Loucy (cell line): Measurements from ENCODE around the gene ANKRD55.
"Not testable (repeated sequence)": the region's sequence is repeated elsewhere in the genome, so short reads cannot be mapped to it uniquely, and the experiment has no call there.

Experiments used
- H2AFZ ChIP-seq: fragments of 200-600 bp; sonication (generic); 2 replicates; pipeline ENCODE4 v1.6.0; 2016; ENCODE audit warnings: antibody characterized with exemption, mild to moderate bottlenecking, low read length, moderate library complexity
- H3F3A ChIP-seq: fragments of 200-600 bp; 2 replicates; pipeline ENCODE4 v1.6.0; 2016; ENCODE audit warnings: antibody characterized with exemption, low read depth, mild to moderate bottlenecking
- H3K27me3 ChIP-seq: fragments of 200-600 bp; sonication (generic); 2 replicates; pipeline ENCODE4 v1.6.1; 2014; ENCODE audit warnings: low read length, mild to moderate bottlenecking; ENCODE audit not compliant: insufficient read depth, poor library complexity, severe bottlenecking
- H3K36me3 ChIP-seq: fragments of 200-600 bp; sonication (generic); 2 replicates; pipeline ENCODE4 v1.6.1; 2016; ENCODE audit warnings: low read length; ENCODE audit not compliant: insufficient read depth
- H3K4me1 ChIP-seq: fragments of 200-600 bp; sonication (generic); 2 replicates; pipeline ENCODE4 v1.5.1; 2014; ENCODE audit warnings: low read length, mild to moderate bottlenecking; ENCODE audit not compliant: insufficient read depth, poor library complexity, severe bottlenecking
- H3K4me2 ChIP-seq: fragments of 200-600 bp; sonication (generic); 2 replicates; pipeline ENCODE4 v1.6.0; 2014; ENCODE audit warnings: antibody characterized with exemption, low read length, low read depth, mild to moderate bottlenecking; ENCODE audit not compliant: poor library complexity, severe bottlenecking
- H3K4me3 ChIP-seq: fragments of 200-600 bp; sonication (generic); 2 replicates; pipeline ENCODE4 v1.5.1; 2014; ENCODE audit warnings: low read length, mild to moderate bottlenecking, mixed read lengths; ENCODE audit not compliant: poor library complexity, severe bottlenecking
- H3K79me2 ChIP-seq: fragments of 200-600 bp; sonication (generic); 2 replicates; pipeline ENCODE4 v1.6.1; 2014; ENCODE audit warnings: low read length; ENCODE audit not compliant: insufficient read depth
- H3K9ac ChIP-seq: fragments of 200-600 bp; sonication (generic); 2 replicates; pipeline ENCODE4 v1.6.0; 2014; ENCODE audit warnings: mild to moderate bottlenecking, low read depth, low read length, moderate library complexity; ENCODE audit not compliant: poor library complexity, severe bottlenecking
- H3K9me2 ChIP-seq: fragments of 200-600 bp; sonication (generic); replicated peaks from 2 replicates; pipeline ENCODE4 v1.6.1; 2016; ENCODE audit warnings: low read depth, low read length, mixed read lengths
- H3K9me3 ChIP-seq: fragments of 200-600 bp; sonication (generic); 2 replicates; pipeline ENCODE4 v1.6.1; 2014; ENCODE audit warnings: mild to moderate bottlenecking, antibody characterized with exemption, low read length, low read depth; ENCODE audit not compliant: insufficient read depth
- H4K20me1 ChIP-seq: fragments of 200-600 bp; sonication (generic); 2 replicates; pipeline ENCODE4 v1.6.0; 2014; ENCODE audit warnings: antibody characterized with exemption, low read length, mild to moderate bottlenecking; ENCODE audit not compliant: insufficient read depth, poor library complexity, severe bottlenecking
- CTCF ChIP-seq: fragments of 200-600 bp; sonication (generic); conservative IDR thresholded peaks from 2 replicates; pipeline ENCODE4 v1.5.1; 2014; ENCODE audit warnings: mild to moderate bottlenecking, antibody characterized with exemption, low read length
- EZH2phosphoT487 ChIP-seq: fragments of 200-600 bp; IDR thresholded peaks from 2 replicates; pipeline ENCODE4 v1.6.1; 2018; ENCODE audit warnings: antibody characterized with exemption, mild to moderate bottlenecking, moderate library complexity, borderline replicate concordance

ANKRD55 gene

GRCh38 chr5:56085193-56085592 is 147.9 kb downstream of the ANKRD55 start:
- no peaks in the 10 kb centered on the region for H3K36me3 ChIP-seq
- H4K20me1 ChIP-seq = no peaks in the 10 kb centered on the region

GRCh38 chr5:56083286-56083854 is 149.8 kb downstream of the ANKRD55 start:
- H3F3A ChIP-seq = no peaks in the 10 kb centered on the region
- H4K20me1 ChIP-seq = no peaks in the 10 kb centered on the region
- H3K27me3 ChIP-seq = no peaks in the 10 kb centered on the region
- no peak for TF ChIP-seq CTCF
- no peak for TF ChIP-seq EZH2phosphoT487
- H3K79me2 ChIP-seq = no peaks in the 10 kb centered on the region
- H2AFZ ChIP-seq = no peak overlapping the region
- no peaks in the 10 kb centered on the region for H3K9me2 ChIP-seq
- no peaks in the 10 kb centered on the region for H3K9me3 ChIP-seq
- H3K36me3 ChIP-seq = no peaks in the 10 kb centered on the region
- no peak overlapping the region for H3K4me3 ChIP-seq
- H3K4me2 ChIP-seq = no peak overlapping the region
- H3K9ac ChIP-seq = no peak overlapping the region
- no peaks in the 10 kb centered on the region for H3K4me1 ChIP-seq

More at GRCh38 chr5:56085193-56085592, 147.9 kb downstream of the ANKRD55 start:
- Histone ChIP-seq H3K27me3 (no peaks in the 10 kb centered on the region), H3K9me2 (no peaks in the 10 kb centered on the region), H3K4me3 (no peak overlapping the region), H3K79me2 (no peaks in the 10 kb centered on the region), H3K9ac (no peak overlapping the region), H3F3A (no peaks in the 10 kb centered on the region), H3K9me3 (no peaks in the 10 kb centered on the region), H2AFZ (no peak overlapping the region), H3K4me2 (no peak overlapping the region), H3K4me1 (no peaks in the 10 kb centered on the region)
- TF ChIP-seq CTCF (no peak), EZH2phosphoT487 (no peak)

- not testable (repeated sequence) for H3K36me3 ChIP-seq, H4K20me1 ChIP-seq, H3K79me2 ChIP-seq, H3K4me3 ChIP-seq, H3K9me3 ChIP-seq, H3K27me3 ChIP-seq, H3K9me2 ChIP-seq, H3F3A ChIP-seq, H3K4me1 ChIP-seq, H2AFZ ChIP-seq, H3K4me2 ChIP-seq, H3K9ac ChIP-seq
These were observed 152.0 kb downstream of the ANKRD55 start for GRCh38 chr5:56081053-56081642.
